HepG2 (cell line): ENCODE results near the gene CALCR.

Experiments used
- ELK4 ChIP-seq: sonication (generic); formaldehyde crosslinking; IDR thresholded peaks from 2 replicates; pipeline ENCODE4 v1.9.0; 2021; ENCODE audit warnings: missing genetic modification reagents, borderline replicate concordance
- GABPA ChIP-seq, 2 experiments: IDR thresholded peaks; 2 replicates each; pipeline ENCODE4 v1.6.1; 2011 to 2016; ENCODE audit warnings: low read depth in 2 of 2, low read length in 1 of 2, missing biosample characterization in 1 of 2, missing genetic modification characterization in 1 of 2
- HMGXB3 ChIP-seq: sonication (generic); formaldehyde crosslinking; IDR thresholded peaks from 2 replicates; pipeline ENCODE4 v1.4.0; 2020; ENCODE audit warnings: missing genetic modification reagents, borderline replicate concordance
- RAD21 ChIP-seq: fragments of 450-650 bp; formaldehyde crosslinking; IDR thresholded peaks from 2 replicates; pipeline ENCODE4 v1.5.0; 2020; ENCODE audit warnings: mild to moderate bottlenecking
- RBM22 ChIP-seq: fragments of 200-400 bp; formaldehyde crosslinking; optimal IDR thresholded peaks from 2 replicates; pipeline ENCODE3; 2017; ENCODE audit warnings: mild to moderate bottlenecking, low read length, moderate library complexity
- TBL1XR1 ChIP-seq: fragments of 150-350 bp; IDR thresholded peaks from 2 replicates; pipeline ENCODE4 v1.6.1; 2014; ENCODE audit warnings: borderline replicate concordance, low read length; ENCODE audit not compliant: partially characterized antibody
- ZNF121 ChIP-seq: sonication (generic); formaldehyde crosslinking; IDR thresholded peaks from 2 replicates; pipeline ENCODE4 v1.5.0; 2020; ENCODE audit warnings: mild to moderate bottlenecking, missing genetic modification reagents
- ZNF205 ChIP-seq: IDR thresholded peaks from 2 replicates; pipeline ENCODE4 v1.6.1; 2018; ENCODE audit warnings: missing biosample characterization, missing genetic modification reagents
- TF ChIP-seq, protein P1 (sequence below): sonication (generic); formaldehyde crosslinking; IDR thresholded peaks from 2 replicates; pipeline ENCODE4 v1.8.1; 2023; ENCODE audit warnings: mild to moderate bottlenecking, missing genetic modification reagents
- TF ChIP-seq, protein P2 (sequence below): sonication (generic); formaldehyde crosslinking; IDR thresholded peaks from 2 replicates; pipeline ENCODE4 v1.5.0; 2020; ENCODE audit warnings: mild to moderate bottlenecking, missing genetic modification reagents, moderate library complexity

- TF ChIP-seq, protein P1, sequence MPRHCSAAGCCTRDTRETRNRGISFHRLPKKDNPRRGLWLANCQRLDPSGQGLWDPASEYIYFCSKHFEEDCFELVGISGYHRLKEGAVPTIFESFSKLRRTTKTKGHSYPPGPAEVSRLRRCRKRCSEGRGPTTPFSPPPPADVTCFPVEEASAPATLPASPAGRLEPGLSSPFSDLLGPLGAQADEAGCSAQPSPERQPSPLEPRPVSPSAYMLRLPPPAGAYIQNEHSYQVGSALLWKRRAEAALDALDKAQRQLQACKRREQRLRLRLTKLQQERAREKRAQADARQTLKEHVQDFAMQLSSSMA (CRISPR knock-in tag) = no peak
- TF ChIP-seq, protein P2, sequence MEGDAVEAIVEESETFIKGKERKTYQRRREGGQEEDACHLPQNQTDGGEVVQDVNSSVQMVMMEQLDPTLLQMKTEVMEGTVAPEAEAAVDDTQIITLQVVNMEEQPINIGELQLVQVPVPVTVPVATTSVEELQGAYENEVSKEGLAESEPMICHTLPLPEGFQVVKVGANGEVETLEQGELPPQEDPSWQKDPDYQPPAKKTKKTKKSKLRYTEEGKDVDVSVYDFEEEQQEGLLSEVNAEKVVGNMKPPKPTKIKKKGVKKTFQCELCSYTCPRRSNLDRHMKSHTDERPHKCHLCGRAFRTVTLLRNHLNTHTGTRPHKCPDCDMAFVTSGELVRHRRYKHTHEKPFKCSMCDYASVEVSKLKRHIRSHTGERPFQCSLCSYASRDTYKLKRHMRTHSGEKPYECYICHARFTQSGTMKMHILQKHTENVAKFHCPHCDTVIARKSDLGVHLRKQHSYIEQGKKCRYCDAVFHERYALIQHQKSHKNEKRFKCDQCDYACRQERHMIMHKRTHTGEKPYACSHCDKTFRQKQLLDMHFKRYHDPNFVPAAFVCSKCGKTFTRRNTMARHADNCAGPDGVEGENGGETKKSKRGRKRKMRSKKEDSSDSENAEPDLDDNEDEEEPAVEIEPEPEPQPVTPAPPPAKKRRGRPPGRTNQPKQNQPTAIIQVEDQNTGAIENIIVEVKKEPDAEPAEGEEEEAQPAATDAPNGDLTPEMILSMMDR (CRISPR knock-in tag) = no peak
- TF ChIP-seq ZNF121 (CRISPR knock-in tag) = no peak
- TF ChIP-seq ZNF205 (CRISPR knock-in tag) = no peak
- TF ChIP-seq RBM22 = no peak
- TF ChIP-seq TBL1XR1 = no peak
- TF ChIP-seq HMGXB3 (CRISPR knock-in tag) = no peak
- TF ChIP-seq GABPA (IDR thresholded peaks at IDR 0.05; ENCODE audit: low read depth, low read length) = no peak
- no peak for TF ChIP-seq GABPA (CRISPR knock-in tag; IDR thresholded peaks at IDR 0.05; ENCODE audit: low read depth)
- no peak for TF ChIP-seq ELK4 (CRISPR knock-in tag)
- no peak for TF ChIP-seq RAD21 (CRISPR knock-in tag)
Measured at GRCh38 chr7:93475811-93476210, 98.7 kb downstream of the CALCR start.
